Measurements from ENCODE around the gene ACAD9.

Gene ACAD9

GRCh38 chr3:128942161-128942952 lies 62.9 kb downstream of the ACAD9 start:
- no peak for DNase-seq

DNA sequence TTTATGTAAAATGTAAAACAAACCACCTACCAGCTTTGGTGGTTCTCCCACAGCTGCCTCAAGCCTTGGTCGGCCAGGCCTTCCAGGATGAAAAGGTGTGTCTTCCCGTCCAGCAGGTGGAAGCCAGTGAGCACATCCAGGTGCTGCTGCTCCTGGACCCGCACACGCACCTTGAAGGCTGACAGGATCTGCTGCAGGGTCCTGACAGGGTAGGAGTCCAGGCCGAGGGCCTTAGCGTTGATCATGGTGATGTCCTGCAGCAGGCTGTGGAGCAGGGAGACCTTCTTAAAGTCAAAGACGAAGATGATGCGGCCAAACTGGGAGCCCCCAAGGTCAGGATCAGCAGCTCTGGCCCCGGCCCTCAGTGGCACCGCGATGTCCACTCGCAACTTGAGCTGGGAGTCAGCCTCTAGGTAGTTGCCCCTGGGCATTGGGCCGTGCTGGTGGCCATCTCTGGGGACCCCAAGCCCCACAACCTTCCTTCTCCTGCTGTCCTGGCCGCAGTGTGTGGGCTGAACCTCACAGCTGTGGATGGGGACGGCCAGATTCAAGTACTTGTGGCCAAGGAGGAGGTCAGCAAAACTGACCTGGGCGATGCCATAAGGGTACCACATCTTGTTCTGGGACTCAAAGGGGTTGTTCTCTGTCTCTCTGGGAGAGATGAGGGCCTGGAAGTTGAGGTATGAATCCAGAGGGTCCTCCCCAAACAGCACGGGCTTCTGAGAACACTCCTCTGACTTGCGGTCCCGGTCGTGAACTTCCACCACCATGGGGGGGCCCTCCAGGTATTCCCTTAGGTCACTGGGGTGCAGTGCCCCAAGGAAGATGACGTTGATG lies 65.8 kb downstream of the ACAD9 start:
- no peak for DNase-seq

GRCh38 chr3:128945878-128946175 lies 66.4 kb downstream of the ACAD9 start:
- no peak for DNase-seq

DNA sequence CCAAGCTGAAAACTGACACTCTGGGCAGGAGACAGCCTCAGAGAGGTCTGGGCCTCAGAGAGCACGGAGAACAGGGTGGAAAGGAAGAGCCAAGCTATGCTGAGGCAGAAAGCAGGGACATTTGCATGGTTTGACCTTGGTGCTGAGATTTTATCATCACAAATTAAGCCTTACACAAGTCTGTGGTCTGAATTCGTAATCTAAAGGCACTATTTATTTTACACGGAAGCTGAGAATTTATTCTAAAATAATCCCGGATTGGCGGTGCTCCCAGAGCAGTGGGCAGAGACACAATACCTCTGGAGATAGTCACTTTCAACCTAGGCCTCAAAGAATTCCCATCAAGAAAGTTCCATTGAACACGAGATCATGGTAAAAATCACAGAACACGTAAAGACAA lies 67.0 kb downstream of the ACAD9 start:
- DNase-seq, result no peak

DNA sequence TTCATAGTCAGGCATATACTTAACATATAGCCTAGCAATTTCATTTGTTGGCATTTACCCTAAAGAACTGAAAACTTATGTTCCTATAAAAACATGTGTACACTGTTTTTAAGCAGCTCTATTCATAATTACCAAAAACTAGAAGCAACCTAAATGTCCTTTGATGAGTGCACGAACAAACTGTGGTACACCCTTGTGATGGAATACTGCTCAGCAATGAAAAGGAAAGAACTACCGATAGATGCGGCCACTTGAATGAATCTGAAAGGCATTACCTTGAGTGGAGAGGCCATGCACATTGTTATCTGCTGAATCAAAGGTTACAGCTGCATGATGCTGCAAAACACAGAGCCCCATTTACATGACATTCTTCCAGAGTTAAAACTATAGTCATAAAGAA lies 69.7 kb downstream of the ACAD9 start:
- DNase-seq, result no peak

DNA sequence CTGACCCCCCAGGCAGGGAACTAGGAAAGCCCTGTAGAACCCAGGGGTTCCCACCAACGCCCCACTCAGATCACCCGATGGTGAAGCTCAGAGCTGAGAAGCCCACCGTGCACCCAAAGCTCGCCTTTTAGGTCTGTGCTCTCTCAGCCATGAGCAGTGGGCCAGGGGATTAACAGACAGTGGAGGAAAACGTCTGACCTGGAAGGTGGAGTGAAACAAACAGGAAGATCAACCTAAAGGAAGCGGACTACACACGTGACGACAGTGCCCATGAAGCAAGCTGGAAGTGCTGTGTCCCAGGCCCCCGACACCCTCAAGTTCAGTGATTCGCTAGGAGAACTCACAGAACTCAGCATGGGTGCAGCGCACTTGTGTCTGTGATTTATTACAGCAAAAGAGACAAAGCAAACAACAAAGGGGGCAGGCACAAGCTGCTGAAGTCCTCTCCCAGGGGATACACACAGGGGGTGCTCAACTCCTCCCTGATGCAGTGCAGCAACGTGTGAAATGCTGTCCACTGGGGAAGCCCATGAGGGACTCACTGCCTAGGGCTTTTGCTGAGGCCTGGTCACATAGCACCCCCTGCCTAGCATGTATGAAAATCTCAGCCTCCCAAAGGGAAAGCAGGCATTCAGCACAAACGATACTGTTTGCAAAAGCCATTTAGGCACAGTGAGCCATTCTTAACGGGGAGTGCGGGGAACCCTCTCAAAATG lies 71.0 kb downstream of the ACAD9 start:
- DNase-seq, result no peak

DNA sequence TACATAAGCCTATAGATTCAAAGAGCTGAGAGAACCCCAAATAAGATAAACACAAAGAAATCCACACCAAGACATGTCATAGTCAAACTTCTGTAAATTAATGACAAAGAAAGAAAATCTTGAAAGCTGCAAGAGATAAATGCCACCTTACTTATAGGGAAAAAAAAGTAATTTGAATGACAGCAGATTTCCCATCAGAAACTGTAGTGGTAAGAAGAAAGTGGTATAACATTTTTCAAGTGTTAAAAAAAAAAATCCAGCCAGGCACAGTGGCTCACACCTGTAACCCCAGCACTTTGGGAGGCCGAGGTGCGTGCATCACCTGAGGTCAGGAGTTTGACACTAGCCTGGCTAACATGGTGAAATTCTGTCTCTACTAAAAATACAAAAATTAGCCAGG lies 77.0 kb downstream of the ACAD9 start:
- DNase-seq, result no peak
